HUDEP-2 (cell line): Measurements from ENCODE around the gene IPO11.
A peak's percentile ranks its signal among the peaks of the same experiment; 100 is the strongest.

Source experiments
- DNase-seq, 76 experiments: peaks; one replicate each; lab custom pipeline; 2025; ENCODE audit not compliant: unreplicated experiment in 76 of 76; lab: John Stamatoyannopoulos, UW

The IPO11 gene

GRCh38 chr5:62412549-62413329 lies at the start of gene IPO11:
Gene IPO11, plus strand, starts transcription at chr5:62412763. Its CDS starts 24,517 bp downstream, at chr5:62437280.
- DNase-seq = peak; percentile 38 to 99 (median 96)

GRCh38 chr5:62369039-62369438 lies 43.5 kb upstream of the IPO11 start:
- DNase-seq = no peak

DNA sequence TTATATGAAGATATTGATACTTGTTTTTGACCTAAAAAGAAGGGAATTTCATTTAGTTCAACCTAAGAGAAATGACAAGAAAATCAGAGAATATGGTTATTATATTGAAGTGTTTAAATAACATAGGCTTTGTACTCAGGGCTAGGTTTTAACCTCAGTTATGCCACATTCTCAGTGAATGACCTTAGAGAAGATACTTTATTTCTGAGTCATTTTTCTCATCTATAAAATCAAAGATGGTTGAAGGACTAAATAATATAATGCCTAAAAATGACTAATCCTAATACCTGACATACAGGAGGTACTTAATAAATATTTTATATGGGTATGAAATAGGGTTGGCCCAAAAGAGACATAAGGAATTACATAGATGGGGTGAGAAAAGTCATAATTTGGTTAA lies 41.2 kb upstream of the IPO11 start:
- DNase-seq = no peak

GRCh38 chr5:62372600-62372999 lies 40.0 kb upstream of the IPO11 start:
- DNase-seq = no peak

- no peak for DNase-seq
These were observed 39.2 kb upstream of the IPO11 start for GRCh38 chr5:62373382-62373781.

DNA sequence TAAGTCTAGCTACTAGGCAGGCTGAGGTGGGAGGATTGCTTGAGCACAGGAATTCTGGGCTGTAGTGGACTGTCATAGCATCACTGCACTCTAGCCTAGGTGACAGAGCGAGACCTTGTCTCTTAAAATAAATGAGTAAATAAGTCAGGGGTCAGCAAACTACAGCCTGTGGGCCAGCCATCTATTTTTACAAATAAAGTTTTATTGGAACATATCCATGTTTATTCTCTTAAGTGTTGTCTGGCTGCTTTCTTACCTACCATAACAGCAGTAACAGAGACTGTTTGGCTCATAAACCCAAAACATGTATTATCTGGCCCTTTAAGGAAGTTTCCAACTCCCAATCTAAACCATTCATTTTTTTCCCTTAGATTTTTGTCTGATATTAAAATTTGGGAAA lies 38.5 kb upstream of the IPO11 start:
- DNase-seq = no peak

DNA sequence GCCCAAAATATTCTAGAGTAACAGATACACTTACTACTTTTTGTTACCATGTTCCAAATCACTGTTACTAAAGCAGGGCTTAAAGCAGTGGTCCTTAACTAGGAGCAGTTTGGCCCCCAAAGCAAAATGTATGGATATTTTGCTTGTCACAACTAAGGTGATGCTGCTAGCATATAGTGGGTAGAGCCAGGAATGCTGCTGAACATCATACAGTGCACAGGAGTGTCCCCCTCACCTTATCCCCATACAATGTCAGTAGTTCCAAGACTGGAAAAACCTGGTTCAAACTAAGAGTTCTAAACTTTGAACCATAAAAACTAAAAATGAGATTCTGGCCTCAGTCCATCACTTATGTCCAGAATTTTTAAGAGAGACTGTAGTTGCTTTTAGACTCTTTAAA lies 36.9 kb upstream of the IPO11 start:
- no peak for DNase-seq

DNA sequence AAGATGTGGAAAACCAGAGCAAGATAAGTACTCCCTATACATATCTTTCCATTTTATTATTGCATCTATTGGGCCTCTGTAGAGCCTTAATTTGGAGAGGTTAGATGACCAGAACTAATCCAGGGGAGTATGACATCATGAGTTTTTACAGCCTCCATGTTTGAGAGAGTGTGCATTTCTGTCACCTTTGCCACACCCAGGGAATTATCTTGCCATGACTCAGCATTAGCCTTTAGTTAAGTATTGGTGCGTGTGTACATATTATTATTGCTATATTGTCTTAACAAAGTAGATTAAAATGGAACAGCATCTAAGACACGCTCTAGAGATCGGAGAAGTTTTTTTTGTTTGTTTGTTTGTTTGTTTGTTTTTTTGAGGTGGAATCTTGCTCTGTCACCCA lies 36.5 kb upstream of the IPO11 start:
- peak in 2 of 76 experiments; percentile 14 to 18 for DNase-seq

DNA sequence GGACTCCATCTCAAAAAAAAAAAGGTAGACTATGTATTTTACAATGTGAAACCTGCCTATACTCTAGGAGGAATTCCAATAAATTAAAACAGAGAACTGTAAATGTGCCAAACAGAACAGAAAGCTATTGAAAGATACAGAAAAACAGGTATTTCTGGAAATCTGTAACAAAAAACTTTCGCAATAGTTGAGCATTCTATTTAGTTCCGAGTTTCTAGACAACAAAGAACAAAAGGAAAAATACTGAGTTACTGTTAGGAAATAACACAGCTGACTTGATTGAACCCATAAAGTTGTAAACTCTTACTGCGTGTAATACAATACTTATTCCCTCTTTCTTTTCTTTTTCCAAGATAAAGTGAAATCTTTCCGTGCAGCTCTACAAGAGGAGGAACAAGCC lies 27.4 kb upstream of the IPO11 start:
- DNase-seq = no peak

- no peak for DNase-seq
These were observed 26.7 kb upstream of the IPO11 start for GRCh38 chr5:62385816-62386400.

- DNase-seq = no peak
These were observed 25.7 kb upstream of the IPO11 start for GRCh38 chr5:62386824-62387223.

DNA sequence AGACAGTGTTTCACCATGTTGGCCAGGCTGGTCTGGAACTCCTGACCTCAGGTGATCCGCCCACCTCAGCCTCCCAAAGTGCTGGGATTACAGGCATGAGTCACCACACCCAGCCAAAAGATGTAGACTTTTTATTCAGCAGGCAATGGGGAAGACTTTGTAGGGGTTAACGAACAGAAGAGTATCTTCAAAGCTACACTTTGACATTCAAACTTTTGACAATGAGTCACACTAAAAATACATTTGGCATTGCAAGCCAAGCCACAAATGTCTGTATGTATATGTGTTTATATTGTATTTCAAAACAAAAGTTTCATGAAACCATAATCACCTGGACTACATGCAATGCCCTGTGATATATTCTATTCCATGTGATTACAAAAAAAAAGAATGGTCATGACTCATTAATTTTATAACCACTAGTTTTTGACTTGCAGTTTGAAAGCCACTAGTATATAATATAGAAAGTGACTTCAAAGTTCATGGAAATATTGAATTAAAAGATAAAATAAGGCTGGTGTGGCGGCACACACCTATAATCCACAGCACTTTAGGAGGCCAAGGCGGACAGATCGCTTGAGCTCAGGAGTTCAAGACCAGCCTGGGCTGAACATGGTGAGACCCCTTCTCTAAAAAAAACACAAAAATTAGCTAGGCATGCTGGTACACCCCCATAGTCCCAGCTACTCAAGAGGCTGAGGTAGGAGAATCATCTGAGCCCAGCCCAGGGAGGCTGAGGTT lies 17.2 kb upstream of the IPO11 start:
- no peak for DNase-seq

DNA sequence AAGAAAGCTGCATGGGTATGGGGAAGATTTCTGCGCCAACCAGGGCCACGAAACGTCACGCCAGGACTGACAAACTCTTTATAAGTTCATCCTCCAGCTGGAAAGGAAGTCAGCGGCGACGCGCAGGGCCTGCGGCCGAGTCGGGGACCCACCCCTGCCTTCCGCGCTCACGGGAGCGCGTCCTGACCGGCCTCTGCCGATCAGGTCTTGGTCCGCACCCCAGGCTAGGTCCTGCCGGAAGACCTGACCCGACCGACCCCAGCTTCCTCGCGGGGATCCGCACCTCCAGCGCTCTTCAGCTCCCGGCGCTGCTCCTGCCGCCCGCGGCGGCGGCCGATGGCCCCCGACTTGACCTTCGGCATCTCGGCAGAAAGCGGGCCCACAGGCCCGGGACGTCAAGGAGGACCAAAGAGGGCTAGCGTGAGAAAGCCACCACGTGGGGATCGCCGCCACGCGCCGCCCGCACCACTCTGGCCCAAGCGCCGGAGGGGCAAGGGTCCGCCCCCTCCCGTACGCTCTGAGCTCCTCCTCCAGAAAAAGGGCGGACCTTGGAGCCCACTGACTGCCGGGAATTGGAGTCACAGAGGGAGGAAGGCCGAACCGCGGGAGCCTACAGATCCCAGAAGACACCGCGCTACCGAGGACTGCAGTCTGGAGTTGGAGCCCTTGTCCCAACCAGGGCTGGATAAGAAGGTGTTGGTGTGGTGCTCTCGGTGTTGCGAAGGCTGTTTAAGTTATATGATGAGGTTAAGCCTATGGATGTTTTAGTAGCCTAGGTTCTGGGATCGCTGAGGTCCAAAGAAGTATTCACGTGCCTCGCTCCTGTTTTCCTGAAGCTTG lies 8.9 kb upstream of the IPO11 start, which contains the start of gene DIMT1:
Gene DIMT1 (minus strand): TSS at position 495 of the 840 bp plus-strand sequence. CDS start 133 bp downstream, at position 362.
- DNase-seq = peak in 75 of 76 experiments; percentile 58 to 98 (median 92)

- DNase-seq = no peak
These were observed 1.1 kb downstream of the IPO11 start for GRCh38 chr5:62413711-62414110.

DNA sequence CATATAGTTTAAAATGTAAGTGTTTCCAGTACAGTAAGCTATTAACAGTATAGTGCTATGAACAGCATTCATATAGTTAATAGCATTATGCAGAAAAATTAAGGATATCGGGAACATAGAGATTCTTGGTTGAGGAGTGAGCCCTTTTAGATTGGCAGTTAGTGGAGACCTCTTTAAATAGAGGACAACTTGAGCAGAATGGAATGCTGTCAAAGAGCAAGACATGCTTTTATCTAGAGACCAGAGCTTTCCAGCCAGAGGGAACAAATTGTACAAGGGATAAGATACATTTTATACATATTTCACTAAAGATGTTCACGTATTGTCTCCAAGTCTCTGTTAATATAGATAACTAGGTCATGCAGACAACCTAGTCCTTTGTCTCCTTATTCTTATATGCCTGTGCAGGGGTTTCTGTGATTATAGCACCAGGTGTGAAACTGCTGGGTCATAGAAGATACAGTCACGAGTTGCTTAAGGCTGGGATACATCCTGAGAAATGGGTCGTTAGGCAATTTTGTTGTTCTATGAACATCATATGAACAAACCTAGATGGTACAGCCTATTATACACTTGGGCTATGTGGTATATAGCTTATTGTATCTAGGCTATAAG lies 6.0 kb downstream of the IPO11 start:
- peak in 4 of 76 experiments; percentile 15 to 28 (median 16) for DNase-seq

GRCh38 chr5:62419609-62420008 lies 7.0 kb downstream of the IPO11 start:
- DNase-seq = peak in 1 of 76 experiments; percentile 8

- peak in 20 of 76 experiments; percentile 9 to 62 (median 18) for DNase-seq
These were observed 8.9 kb downstream of the IPO11 start for GRCh38 chr5:62421414-62421813.

DNA sequence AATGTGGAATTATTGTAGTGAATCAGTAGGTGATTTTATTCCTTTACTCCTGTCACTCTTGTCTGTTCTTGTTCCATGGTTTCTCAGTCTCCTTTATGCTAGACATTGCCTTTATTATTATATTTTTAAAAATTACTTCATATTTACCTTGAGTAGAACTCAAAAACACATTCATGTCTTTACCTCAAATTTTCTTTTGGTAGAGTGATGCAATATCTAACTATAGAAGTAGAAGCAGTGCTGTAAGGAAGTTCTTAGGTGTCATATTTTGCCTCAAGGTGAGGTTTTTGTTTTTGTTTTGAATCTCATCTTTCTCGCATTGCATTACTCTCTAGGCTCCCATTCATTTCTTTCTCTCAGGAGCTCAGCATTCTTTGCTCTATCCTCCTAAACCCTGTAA lies 12.2 kb downstream of the IPO11 start:
- no peak for DNase-seq

DNA sequence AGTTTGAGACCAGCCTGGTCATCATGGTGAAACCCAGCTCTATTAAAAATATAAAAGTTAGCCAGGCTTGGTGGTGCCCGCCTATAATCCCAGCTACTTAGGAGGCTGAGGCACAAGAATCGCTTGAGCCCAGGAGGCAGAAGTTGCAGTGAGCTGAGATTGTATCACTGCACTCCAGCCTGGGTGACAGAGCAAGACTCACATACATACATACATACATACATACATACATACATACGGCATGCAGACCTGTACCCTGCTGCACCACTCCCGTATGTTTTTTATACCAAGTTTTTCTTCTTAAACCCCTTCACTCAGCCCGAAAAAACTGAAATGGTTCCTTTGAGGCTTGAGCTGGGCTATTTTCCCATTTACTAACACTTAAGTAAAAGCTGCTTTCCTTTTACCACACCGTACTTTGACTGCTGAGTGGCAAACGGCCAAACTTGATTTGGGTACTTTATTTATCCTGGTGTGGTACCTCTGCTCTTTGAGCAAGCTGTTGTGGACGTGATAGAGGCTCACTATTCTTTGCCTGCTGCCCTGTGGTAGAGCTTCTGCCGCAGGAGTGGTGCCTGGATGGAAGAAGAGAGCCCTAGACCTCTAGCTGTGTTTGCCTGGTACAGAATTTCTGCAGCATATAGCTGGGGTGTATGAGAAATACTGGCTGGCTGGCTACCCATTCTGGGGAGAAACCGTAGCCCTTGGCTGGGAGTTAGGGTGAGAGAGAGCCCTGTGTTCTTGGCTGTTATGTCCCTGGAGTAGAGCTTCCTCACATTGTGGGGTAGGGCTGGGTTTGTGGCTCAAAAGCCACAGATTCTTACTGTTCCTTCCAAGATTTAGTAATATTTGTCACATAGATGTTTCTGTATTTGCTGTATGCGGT lies 19.4 kb downstream of the IPO11 start:
- peak in 18 of 76 experiments; percentile 3 to 50 (median 19) for DNase-seq
